H1 (cell line): Measurements from ENCODE around the gene CAB39L. TPM values are rescaled to one million over a fixed set of nuclear protein-coding genes. Genes with fewer than 3 reads are reported as not detected.

Experiments used
- CHD2 ChIP-seq: IDR thresholded peaks from 2 replicates; pipeline ENCODE4 v1.6.1; 2012; ENCODE audit warnings: low read length, improper control_type of control experiment
- SRF ChIP-seq: IDR thresholded peaks from 2 replicates; pipeline ENCODE4 v1.6.1; 2011; ENCODE audit warnings: mild to moderate bottlenecking, low read depth, low read length, moderate library complexity
- YY1 ChIP-seq: IDR thresholded peaks from 2 replicates; pipeline ENCODE4 v1.6.1; 2011; ENCODE audit warnings: low read depth, mild to moderate bottlenecking, low read length
- polyA plus RNA-seq, 7 experiments: library from polyadenylated mRNA; depleted of rRNA in 3 of 7; stranded (reverse) in 5 of 7; unstranded in 2 of 7; fragments of >200 nt in 5 of 7; fragments of 200-250 nt in 2 of 7; gene quantifications; 1 replicate in 5 of 7; 2 replicates in 1 of 7; 4 replicates in 1 of 7; pipeline versions ENCODE4 v1.2.1 to v1.2.3, GENCODE V29; 2011 to 2013; ENCODE audit warnings: missing spikeins in 2 of 7, mixed read lengths in 2 of 7
- total RNA-seq: library from RNA; stranded (reverse); fragmentation: NEBNext Ultra II Directional; extraction: Animal tissue kit (Norgen Biotek cat#: 25700); gene quantifications from 2 replicates; pipeline ENCODE4 v1.2.1, GENCODE V29; 2021

The CAB39L gene
- total and polyA plus RNA-seq, 2 of the 8 experiments (the other 6 are each of a cell fraction or from before 2014, with no cell fraction given) = 2.5 to 4.8 TPM

- TF ChIP-seq CHD2 = no peak
- no peak for TF ChIP-seq SRF
- TF ChIP-seq YY1 = no peak
Observed at GRCh38 chr13:49374585-49375290, 69.1 kb downstream of the CAB39L start (continued).
